HG03439 (cell line): ENCODE measurements around the gene CYP46A1.
"Not testable (repeated sequence)": the region's sequence is repeated elsewhere in the genome, so short reads cannot be mapped to it uniquely, and the experiment has no call there.

ENCODE experiments used
- ATAC-seq: cut with Tn5 transposase; IDR thresholded peaks from one replicate; pipeline ENCODE4 v1.9.1; 2021; ENCODE audit warnings: mild to moderate bottlenecking, moderate library complexity; ENCODE audit not compliant: unreplicated experiment

Gene CYP46A1

GRCh38 chr14:99656171-99656570 lies 27.9 kb upstream of the CYP46A1 start:
- ATAC-seq = no peak

GRCh38 chr14:99657645-99658155 lies 26.4 kb upstream of the CYP46A1 start:
- ATAC-seq = no peak

GRCh38 chr14:99658218-99658845 lies 25.8 kb upstream of the CYP46A1 start:
- ATAC-seq = no peak

GRCh38 chr14:99659333-99659741 lies 24.8 kb upstream of the CYP46A1 start:
- no peak for ATAC-seq

GRCh38 chr14:99660006-99660566 lies 24.0 kb upstream of the CYP46A1 start:
- no peak for ATAC-seq

- no peak for ATAC-seq
These were observed 23.3 kb upstream of the CYP46A1 start for GRCh38 chr14:99660794-99661193.

GRCh38 chr14:99661206-99661605 lies 22.9 kb upstream of the CYP46A1 start:
- ATAC-seq = not testable (repeated sequence)

- no peak for ATAC-seq
These were observed 21.3 kb upstream of the CYP46A1 start for GRCh38 chr14:99662846-99663245.

- ATAC-seq = no peak
These were observed 20.6 kb upstream of the CYP46A1 start for GRCh38 chr14:99663386-99664057.

GRCh38 chr14:99664058-99664936 lies 19.8 kb upstream of the CYP46A1 start:
- no peak for ATAC-seq

GRCh38 chr14:99664937-99665273 lies 19.2 kb upstream of the CYP46A1 start:
- no peak for ATAC-seq

- no peak for ATAC-seq
These were observed 17.6 kb upstream of the CYP46A1 start for GRCh38 chr14:99666533-99666932.

- ATAC-seq = no peak
These were observed 17.1 kb upstream of the CYP46A1 start for GRCh38 chr14:99667045-99667444.

- ATAC-seq = no peak
These were observed 16.3 kb upstream of the CYP46A1 start for GRCh38 chr14:99667821-99668220.

GRCh38 chr14:99668307-99669295 lies 15.5 kb upstream of the CYP46A1 start:
- ATAC-seq = no peak

GRCh38 chr14:99670361-99671234 lies 13.5 kb upstream of the CYP46A1 start:
- no peak for ATAC-seq

GRCh38 chr14:99671235-99672224 lies 12.6 kb upstream of the CYP46A1 start:
- ATAC-seq = no peak
